GM21423 (cell line): Measurements from ENCODE around the gene CCDC178.
"Not testable (repeated sequence)": the region's sequence is repeated elsewhere in the genome, so short reads cannot be mapped to it uniquely, and the experiment has no call there.

Experiments used
- ATAC-seq: cut with Tn5 transposase; IDR thresholded peaks from one replicate; pipeline ENCODE4 v1.9.1; 2021; ENCODE audit warnings: mild to moderate bottlenecking, moderate library complexity; ENCODE audit not compliant: unreplicated experiment

Gene CCDC178

DNA sequence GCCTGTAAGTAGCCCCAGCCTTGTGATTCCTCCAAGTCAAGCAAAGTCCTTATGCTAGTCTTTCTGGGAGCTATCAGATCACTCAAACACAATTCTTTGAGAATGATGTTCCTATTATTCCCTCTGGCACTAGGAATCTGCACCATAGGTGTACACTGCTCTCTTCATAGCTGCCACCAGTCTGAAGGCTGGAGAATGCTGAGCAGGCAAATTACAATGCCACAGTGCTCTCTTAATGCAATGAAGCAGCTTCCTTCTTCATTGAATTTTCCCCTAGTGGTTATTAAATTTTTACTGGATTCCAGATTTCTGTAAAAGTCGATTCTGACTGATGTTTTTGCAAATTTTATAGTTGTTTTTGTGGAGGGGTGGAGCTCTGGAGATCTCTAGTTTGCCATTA, 84.8 kb downstream of the CCDC178 start:
- ATAC-seq = no peak

DNA sequence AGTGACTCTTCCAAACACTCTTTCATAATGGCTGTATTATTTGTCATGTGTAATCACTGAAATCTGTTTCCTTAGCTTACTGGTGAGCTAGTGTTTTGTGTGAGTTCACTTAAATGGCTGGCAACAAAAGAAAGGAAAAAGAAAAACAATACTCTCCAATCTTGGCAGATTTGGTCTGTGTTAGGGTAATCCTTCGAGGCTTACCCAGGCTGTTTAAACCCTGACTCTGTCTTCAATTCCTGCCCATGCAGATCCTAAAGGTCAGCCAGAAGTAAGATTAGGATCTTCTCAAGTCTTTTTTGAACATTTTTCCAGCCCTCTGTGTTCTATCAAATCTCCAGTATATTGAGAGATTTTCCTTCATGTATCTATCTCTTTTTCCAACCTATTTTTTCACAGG, 85.3 kb downstream of the CCDC178 start:
- no peak for ATAC-seq

DNA sequence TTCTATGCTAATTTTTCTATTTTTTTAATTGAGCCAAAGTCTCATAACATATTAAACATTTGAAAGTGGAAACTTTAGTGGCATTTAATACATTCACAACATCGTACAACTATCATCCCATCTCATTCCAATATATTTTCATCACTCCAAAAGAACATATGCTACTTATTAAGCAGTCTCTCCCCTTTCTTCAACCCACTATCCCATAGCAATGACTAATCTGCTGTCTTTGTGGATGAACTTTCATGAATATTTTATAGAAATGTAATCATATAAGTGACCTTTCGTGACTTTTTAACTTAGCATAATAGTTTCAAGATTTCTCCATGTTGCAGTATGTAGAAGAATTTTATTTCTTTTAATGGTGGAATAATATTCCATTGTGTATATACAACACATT, 90.3 kb downstream of the CCDC178 start:
- ATAC-seq = no peak

DNA sequence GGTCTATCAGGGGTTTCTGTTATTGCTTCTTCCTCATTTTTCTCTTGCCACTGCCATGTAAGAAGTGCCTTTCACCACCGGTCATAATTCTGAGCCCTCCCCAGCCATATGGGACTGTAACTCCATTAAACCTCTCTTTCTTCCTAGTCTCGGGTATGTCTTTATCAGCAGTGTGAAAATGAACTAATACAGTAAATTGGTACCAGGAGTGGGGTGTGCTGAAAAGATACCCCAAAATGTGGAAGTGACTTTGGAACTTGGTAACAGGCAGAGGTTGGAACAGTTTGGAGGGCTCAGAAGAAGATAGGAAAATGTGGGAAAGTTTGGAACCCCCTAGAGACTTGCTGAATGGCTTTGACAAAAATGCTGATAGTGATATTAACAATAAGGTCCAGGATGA, 100.8 kb downstream of the CCDC178 start:
- not testable (repeated sequence) for ATAC-seq

DNA sequence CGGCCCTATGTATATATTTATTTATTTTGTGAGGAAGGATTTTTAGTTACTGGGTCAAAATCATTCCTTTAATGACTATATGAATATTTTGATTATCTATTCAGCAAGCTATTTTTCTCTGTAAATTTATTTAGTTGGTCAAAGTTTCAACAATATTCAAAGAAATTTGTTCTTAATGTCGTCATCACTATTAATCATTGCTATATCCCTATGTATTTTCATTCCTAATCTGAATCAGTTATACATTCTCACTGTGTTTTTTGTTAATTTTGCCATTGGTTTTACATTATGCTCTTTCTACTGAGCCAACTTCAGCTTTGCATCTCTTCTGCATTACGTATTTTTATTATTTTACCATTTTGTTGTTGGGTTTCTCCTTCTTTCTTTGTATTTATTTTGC, 105.7 kb downstream of the CCDC178 start:
- no peak for ATAC-seq

DNA sequence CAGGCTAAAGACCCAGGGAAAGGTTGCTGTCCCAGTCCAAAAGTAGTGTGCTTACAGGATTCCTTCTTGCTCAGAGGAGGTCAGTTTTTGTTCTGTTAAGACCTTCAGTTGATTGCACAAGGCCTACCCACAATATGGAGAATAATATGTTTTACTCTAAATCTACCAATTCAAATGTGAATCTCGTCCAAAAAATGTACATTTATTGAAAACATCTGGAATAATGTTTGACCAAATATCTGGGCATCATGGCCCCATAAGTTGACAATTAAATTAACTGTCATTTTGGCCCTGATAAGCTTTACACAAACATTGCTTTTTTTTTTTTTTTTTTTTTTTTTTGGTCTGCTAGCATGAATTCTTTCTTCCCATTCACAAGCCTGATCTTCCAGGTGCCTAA, 109.8 kb downstream of the CCDC178 start:
- no peak for ATAC-seq

DNA sequence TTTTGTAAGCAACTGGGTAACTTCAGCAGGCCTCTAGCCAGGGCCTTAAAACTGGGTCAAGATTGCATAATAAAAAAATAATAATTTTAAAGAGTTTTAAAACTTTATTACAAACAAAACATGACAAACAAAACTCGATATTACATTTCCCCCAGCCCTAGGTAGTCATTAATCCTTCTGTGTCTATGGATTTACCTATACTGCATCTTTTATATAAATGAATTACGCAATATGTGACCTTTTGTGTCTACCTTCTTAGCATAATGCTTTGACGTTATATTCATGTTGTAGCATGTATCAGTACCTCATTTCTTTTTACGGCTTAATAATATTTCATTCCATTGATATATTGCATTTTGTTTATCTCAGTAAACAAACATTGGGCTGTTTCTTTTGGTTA, 113.5 kb downstream of the CCDC178 start:
- no peak for ATAC-seq

DNA sequence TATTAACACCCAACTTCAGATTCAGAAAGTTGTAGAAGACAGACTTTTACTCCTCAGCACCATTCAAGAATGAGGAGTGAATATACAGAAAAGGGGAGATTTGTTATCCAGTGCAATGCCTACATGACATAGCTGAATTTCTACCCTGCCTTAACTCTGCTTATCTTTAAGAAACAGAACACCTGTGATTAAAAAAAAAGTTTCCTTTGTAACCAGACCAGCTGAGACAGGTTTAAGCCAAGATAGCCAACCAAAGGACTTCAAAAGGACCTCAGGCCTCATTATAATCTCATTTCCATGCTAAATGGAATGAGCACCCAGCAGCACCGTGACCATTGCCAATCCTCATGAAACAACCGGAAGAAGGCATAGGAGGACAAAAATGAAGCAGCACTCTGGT, 122.9 kb downstream of the CCDC178 start:
- no peak for ATAC-seq

DNA sequence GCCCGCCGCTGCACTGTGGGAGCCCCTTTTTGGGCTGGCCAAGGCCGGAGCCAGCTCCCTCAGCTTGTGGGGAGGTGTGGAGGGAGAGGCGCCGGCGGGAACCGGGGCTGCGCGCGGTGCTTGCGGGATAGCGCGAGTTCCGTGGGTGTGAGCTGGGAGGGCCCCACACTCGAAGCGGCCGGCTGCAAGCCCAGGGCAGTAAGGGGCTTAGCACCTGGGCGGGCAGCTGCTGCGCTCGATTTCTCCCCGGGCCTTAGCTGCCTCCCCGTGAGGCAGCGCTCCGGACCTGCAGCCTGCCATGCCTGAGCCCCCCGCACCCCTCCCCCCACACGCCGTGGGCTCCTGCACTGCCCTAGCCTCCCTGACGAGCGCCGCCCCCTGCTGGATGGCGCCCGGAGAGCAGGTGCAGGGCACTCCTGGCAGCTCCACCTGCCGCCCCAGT, 124.4 kb downstream of the CCDC178 start:
- no peak for ATAC-seq

DNA sequence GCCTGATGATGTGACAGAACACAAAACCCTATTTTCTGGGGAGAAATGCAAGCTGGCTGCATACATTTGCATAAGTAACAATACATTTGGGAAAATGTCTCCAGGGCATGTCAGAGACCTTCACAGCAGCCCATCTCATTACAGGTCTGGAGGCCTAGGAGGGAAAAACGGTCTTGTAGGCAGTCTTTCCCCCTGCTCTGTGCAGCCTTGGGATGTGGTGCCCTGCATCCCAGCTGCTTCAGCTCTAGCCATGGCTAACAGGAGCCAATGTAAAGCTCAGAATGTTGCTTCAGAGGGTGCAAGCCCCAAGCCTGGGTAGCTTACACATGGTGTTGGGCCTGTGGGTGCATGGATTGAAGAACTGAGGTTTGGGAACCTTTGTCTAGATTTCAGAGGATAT, 133.0 kb downstream of the CCDC178 start:
- ATAC-seq = no peak

DNA sequence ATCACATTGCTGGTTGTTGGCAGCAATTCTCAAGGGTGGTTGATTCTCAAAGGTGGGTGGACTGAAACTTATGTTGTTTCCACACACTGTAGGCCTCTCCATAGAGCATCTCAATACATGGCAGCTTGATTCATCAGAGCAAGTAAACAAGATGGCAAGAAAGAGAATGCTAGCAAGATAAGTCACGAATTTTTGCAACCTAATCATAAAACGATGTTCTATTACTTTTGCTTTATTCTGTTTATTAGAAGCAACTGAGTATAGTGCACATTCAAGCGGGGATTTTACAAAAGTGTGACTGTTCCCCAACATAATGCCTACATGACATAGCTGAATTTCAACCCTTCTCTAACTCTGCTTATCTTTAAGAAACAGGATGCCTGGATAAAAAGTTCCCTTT, 136.2 kb downstream of the CCDC178 start:
- no peak for ATAC-seq

DNA sequence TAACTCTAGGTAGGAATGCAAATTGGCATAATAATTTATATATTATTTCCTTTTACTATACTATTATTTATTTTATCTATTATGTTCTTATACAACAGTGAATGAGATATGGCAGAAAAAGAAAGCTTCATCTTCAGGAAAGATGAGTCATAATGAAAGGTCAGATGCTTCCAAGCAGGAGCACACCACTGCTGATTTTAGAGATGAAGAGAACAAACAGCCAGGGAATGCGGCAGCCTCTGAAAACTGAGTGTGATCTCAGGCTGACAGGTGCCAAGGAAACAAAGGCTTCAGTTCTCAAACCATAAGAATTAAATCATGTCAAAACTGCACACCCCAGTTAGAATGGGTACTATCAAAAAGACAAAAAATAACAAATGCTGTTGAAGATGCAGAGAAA, 149.0 kb downstream of the CCDC178 start:
- ATAC-seq = no peak

DNA sequence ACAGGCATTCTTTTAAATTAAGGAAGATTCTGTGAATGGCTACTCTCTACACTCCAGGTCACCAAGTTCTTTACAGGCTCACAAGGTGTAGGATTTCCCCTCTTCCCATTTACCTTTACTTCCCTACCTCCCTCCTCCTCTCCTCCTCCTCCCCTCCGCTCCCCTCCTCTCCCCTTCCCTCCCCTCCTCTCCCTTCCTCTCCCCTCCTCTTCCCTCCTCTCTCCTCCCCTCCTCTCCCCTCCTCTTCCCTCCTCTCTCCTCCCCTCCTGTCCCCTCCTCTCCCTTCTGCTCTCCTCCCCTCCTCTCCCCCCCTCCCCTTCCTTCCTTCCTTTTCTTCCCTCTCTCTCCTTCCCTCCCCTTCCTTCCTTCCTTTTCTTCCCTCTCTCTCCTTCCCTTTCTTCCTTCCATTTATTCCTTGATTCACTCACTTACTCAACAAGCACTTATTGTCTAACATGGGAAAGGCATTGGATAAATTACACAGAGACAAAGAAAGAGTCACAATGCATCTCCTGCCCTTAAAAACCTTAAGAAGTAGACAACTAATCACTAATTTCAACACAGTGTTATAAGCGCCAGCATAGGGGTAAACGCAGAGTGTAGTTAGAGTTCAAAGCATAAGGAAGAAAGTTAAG, 152.3 kb downstream of the CCDC178 start:
- ATAC-seq = no peak

DNA sequence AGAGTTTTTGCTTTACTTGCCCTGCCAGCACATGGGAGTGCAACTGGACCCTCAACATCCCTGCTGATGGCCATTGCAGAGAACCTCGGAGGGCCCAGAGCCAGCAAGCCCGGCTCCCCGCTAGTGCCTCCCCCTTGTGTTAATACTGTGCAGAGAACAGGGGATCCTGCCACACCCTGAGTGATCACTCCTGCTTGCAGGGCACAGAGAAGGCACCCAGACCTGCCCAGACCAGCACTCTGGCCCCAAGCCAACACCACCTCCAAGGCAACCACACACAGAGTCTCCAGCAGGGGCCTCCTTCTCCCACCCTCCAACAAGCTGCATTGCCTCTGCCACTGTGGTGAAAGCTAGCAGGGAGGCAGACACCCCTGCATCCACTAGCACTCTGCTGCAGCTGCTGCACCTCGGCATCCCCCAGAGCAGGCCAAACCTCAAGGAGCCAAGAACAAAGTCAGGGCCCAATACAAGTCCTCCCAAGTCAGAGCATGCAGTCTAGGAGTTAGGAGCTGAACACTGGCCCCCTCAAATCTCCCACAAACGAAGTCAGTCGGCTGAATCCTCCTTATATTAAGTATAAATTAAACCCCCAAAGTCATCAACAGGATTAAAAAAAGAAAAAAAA, 157.7 kb downstream of the CCDC178 start:
- no peak for ATAC-seq

DNA sequence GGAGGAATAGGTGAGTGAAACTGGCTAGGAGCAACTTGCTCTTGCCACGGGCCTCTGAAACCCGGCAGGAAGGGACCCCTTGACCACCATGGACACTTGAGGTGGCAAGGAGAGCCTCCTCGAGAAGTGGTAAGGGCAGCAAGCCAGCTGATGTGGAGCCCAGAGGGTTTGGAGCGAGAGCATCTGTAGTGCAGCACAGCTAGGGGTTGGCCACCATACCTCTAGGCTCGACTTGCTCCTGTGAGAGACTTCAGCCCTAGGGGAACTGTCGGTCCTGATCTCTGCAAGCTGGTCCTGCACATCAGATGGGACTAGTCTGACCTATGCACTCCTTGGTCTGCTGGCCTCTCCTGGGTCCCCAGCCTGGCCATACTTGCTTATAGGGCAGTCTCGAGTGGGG, 158.4 kb downstream of the CCDC178 start:
- no peak for ATAC-seq

DNA sequence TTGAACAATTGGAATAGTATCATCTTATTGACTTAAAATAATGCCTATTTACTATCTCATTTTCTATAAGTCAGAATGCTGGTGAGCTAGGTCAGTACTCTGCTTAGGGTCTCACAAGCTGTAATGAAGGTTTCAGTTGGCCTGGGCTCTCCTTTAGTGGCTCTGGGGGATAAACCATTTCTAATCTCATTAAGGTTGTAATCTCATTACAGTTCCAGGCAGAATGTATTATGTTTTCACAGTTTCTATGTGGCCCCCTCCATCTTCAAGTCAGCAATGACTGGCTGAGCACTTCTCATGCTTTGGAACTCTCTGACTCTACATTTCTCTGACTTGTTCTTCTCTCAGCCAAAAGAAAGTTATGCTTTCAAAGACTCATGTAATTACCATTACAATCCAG, 163.1 kb downstream of the CCDC178 start:
- ATAC-seq = no peak

DNA sequence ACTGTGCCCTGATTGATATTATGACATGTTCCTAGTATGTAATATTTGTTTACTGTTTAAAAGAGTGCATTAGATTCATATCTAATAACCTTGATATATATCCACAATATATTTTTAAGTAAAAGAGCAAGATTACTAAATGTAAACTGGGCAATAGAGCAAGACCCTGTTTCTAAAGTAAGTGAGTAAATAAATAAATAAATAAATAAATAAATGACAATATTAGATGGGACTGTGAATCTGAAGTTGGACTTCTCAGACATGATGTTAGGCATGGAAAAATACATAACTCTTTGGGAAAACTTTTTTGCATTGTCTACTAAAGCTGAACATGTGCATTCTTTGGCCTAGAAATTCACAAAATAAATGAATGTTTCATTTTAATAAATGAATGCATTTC, 164.7 kb downstream of the CCDC178 start:
- ATAC-seq = no peak

DNA sequence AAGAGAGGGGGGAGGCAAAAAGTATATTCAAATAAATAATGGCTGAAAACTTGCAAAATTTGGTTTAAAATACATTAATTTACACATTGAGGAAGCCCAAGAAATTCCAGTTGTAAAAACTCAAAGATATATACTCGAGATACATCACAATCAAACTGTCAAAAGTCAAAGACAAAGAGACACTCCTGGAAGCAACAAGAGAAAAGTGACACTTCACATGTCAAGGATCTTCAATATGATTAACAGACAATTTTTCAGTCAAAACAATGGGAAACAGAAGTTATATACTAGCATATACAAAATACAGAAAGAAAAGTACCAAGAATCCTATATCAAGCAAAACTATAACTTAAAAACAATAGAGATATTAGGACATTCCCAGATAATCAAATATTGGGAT, 170.2 kb downstream of the CCDC178 start:
- no peak for ATAC-seq

DNA sequence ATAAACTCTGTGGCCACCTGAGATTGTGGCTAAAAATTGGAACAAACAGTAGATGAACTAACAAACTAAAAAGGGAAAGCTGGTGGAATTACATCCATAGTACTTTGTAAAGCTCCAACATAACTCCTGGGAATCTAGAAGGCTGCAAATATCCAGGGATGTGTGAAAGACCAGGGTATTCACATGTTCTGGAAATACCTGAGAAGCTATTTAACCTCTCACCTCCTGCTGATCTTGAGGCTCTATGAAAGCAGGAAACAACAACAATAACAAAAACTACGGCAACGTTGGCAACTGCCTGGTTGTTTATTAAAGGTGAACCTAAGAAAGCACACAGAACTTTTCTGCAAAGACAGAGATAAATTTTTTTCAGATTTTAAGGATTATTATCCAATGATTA, 171.3 kb downstream of the CCDC178 start:
- ATAC-seq = no peak

DNA sequence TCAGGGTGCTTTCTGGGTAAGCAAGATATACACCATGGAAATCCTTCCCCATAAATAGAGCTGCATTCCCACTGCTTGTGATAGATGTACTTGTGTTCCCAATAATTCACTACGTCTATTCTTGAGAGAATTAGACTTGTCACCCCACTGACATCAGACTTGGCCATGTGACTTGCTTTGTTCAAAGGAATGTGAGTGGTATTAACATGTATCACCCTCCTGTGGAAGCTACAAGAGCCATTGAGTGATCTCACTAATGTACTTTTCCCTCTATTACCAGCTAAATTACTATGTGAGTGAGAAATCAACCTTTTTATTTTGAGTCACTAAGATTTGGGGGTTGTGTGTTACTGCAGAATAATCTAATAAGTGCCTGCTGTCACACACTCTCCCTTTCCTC, 176.0 kb downstream of the CCDC178 start:
- no peak for ATAC-seq

DNA sequence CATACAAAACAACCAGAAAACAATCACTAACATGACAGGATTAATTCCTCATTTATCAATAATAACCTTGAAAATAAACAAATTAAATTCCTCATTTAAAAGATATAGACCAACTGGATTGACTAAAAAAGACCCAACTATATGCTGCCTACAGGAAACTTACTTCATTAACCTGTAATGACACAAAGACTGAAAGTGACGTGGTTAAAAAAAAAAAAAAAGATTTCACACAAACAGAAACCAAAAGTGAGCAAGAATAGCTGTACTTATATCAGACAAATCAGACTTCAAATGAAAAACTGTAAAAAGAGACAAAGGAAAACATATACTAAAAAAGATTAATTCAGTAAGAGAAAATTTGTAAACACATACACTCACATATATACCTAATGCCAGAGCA, 201.2 kb downstream of the CCDC178 start:
- no peak for ATAC-seq

DNA sequence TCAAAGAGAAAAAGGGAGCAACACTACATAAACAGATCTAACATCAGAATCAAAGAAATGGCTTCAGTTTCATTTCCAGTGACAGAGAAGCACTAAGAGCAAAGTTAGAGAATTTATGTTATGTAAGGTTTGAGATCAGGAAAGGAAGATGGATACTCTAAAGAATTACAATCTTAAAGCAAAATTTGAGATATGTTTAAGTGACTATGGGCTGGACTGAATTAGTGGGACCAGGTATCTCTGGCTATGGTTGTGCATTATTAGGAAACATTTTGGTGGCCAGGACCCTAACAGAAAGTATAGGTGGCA, 208.2 kb downstream of the CCDC178 start:
- ATAC-seq = no peak
